Kidney glomerular epithelial cell (primary cell): ENCODE data around the gene LMAN2.
"Not testable (repeated sequence)": the region's sequence is repeated elsewhere in the genome, so short reads cannot be mapped to it uniquely, and the experiment has no call there.

Experiments
- DNase-seq: peaks from one replicate; lab custom pipeline; 2025; lab: John Stamatoyannopoulos, UW

Gene LMAN2

GRCh38 chr5:177364159-177364962 lies 12.9 kb upstream of the LMAN2 start:
- no peak for DNase-seq

- DNase-seq = no peak
These were observed 12.1 kb upstream of the LMAN2 start for GRCh38 chr5:177363565-177363964.

- peak; percentile 20 for DNase-seq
These were observed 11.4 kb upstream of the LMAN2 start for GRCh38 chr5:177362610-177363507.

- DNase-seq = no peak
These were observed 10.8 kb upstream of the LMAN2 start for GRCh38 chr5:177362292-177362609.

GRCh38 chr5:177361418-177362291 lies 10.2 kb upstream of the LMAN2 start:
- DNase-seq = no peak

GRCh38 chr5:177360740-177361139 lies 9.3 kb upstream of the LMAN2 start:
- DNase-seq = not testable (repeated sequence)

GRCh38 chr5:177359860-177360259 lies 8.4 kb upstream of the LMAN2 start:
- no peak for DNase-seq

- no peak for DNase-seq
These were observed 8.0 kb upstream of the LMAN2 start for GRCh38 chr5:177359451-177359851.

GRCh38 chr5:177358370-177358819 lies 6.9 kb upstream of the LMAN2 start:
- no peak for DNase-seq

GRCh38 chr5:177357459-177358351 lies 6.2 kb upstream of the LMAN2 start, which contains the start of gene RGS14:
TSS of gene RGS14 (plus strand) at chr5:177357924. CDS start at chr5:177358025, 101 bp downstream.
- DNase-seq = no peak

- DNase-seq = no peak
These were observed 5.6 kb upstream of the LMAN2 start for GRCh38 chr5:177357146-177357458.

GRCh38 chr5:177356746-177357145 lies 5.3 kb upstream of the LMAN2 start:
- DNase-seq = no peak

GRCh38 chr5:177355868-177356168 lies 4.3 kb upstream of the LMAN2 start:
- no peak for DNase-seq

- DNase-seq = no peak
These were observed 3.8 kb upstream of the LMAN2 start for GRCh38 chr5:177355162-177355867.

GRCh38 chr5:177354711-177355110 lies 3.2 kb upstream of the LMAN2 start:
- DNase-seq = no peak

- no peak for DNase-seq
These were observed 2.8 kb upstream of the LMAN2 start for GRCh38 chr5:177354256-177354655.

GRCh38 chr5:177353093-177353492 lies 1.6 kb upstream of the LMAN2 start:
- no peak for DNase-seq

- DNase-seq = no peak
These were observed 584 bp downstream of the LMAN2 start for GRCh38 chr5:177350776-177351391.

GRCh38 chr5:177349762-177350161 lies 1.7 kb downstream of the LMAN2 start:
- no peak for DNase-seq

- DNase-seq = no peak
These were observed 2.2 kb downstream of the LMAN2 start for GRCh38 chr5:177349362-177349647.

- DNase-seq = no peak
These were observed 3.8 kb downstream of the LMAN2 start for GRCh38 chr5:177347699-177348098.
